ENCODE measurements around the gene HNRNPA3.
"Not testable (repeated sequence)": the region's sequence is repeated elsewhere in the genome, so short reads cannot be mapped to it uniquely, and the experiment has no call there.

The HNRNPA3 gene

DNA sequence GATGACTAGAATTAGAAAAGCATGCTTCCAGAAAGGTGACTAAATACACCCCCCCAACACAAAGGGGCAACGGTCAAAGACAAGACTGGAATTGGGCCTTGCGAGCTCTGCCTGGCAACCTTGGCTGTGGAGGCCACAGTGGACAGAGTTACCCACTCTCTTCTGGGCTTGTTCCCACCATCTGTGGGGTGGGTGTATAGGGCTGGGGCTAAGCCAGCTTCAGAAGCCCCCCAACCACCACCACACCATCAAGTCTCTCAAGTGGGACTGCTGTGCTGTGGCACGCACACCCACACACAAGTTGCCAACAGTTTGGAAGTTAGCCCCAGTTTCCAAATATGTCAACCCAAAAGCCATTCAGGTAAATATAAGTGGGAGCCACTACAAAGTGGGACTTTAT lies 44.1 kb downstream of the HNRNPA3 start:
- DNase-seq, result no peak

GRCh38 chr2:177257471-177257870 lies 44.9 kb downstream of the HNRNPA3 start:
- DNase-seq, result no peak

GRCh38 chr2:177258059-177258458 lies 45.5 kb downstream of the HNRNPA3 start:
- DNase-seq, result no peak

- no peak for DNase-seq
Measured at GRCh38 chr2:177260379-177260778, 47.8 kb downstream of the HNRNPA3 start.

GRCh38 chr2:177261116-177262060 lies 48.8 kb downstream of the HNRNPA3 start:
- no peak for DNase-seq

DNA sequence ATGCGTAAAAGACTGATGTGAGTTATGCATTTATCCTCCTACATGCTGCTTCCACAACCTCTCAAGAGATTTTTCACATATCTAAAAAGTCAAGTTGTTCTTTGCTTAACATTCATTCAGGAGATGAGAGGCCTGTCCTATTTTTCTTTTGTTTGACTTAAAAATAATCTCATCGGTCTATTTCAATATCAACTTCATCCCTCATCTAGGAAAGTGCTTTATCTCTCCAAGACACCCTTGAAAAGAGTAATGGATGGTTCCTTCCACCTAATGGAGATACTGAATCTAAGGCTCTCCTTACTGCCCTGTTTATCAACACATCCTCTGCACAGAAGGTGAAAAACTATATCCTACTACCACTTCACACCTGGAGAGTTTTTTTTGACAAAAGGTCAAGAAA lies 49.5 kb downstream of the HNRNPA3 start:
- DNase-seq, result no peak

- DNase-seq, result no peak
Measured at GRCh38 chr2:177262958-177263450, 50.4 kb downstream of the HNRNPA3 start.

DNA sequence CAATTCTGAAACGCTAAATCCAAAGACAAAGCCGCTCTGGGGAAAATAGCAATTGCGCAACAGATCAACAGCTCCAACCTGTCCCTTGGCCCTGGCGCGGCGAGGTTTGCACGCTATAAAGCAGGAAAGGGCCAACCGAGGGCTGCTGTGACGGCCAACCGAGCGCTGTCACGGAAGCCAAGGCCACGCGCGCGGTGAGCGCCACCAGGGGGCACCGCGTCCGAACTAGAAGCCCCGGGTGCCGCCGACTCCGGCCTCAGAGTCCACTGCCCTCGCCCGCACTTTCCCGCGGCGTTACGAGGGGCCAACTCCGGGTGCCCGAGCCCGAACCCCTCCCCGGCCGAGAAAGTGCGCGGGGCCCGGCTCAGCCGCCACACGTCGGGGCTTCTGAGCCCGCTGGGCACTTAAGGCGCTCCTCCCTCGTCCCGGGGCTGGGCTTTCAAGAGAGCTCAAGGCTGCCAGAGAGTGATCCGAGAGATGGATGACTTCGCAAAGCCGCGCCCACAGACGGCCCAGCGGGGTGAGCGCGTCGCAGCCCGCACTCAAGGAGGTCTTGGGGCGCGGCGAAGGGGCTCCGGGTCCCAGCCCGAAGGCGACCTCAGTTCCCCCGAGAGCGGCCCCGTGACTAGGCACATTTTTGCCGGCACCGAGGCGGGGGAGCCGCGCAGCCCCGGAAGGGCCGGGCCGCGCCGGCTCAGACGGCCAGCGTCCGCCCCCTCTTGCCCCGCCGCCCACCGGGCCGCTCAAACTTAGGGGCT lies 51.0 kb downstream of the HNRNPA3 start:
- peak; percentile 93 for DNase-seq

GRCh38 chr2:177264209-177264692 lies 51.7 kb downstream of the HNRNPA3 start:
- DNase-seq, result peak; percentile 42

DNA sequence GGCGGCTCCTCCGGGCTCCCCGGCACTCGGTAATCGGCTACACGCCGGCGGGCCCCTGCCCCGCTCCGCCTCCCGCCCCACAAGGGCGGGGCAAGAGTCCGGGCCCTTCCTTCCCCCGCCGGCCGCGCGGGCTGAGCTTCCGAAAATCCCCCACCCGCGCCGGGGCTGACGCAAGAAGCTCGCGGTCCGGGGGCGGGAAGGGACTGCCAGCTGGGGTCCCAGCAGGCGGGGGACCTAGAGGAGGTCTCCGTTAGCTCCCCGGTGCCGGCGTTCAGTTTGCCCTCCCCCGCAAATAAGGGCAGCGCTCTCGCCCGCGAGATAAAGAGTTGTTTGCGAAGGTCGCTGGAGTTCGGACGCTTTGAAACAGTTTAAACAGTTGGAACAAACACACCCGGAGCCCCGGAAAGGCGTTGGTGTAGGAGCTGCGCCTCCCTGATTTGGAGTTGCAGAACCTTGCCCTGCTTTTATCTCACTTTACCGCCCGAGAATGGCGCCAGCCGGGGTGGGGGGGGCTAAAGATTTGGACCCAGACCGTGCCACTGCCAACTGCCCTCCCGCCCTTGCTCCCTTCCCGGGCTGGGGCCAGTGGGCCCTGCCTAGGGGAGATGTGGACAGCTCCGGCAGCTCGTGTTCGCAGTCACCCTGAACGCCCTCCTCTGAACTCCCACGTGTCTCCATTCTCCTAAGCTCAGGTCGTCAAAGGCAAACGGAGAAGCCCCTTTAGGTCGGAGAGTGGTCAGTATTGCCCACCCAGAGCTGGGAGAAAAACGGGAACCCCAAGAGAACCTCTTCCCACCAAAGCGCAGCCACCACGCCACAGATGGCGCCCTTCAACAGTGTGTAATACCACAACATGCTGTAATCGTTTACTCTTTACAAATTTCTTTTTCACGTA lies 52.3 kb downstream of the HNRNPA3 start, which contains the start of gene NFE2L2:
Gene NFE2L2 (minus strand): TSS at position 35 of the 895 bp plus-strand sequence. CDS start 151 bp downstream, outside the sequence.
- peak; percentile 84 for DNase-seq

DNA sequence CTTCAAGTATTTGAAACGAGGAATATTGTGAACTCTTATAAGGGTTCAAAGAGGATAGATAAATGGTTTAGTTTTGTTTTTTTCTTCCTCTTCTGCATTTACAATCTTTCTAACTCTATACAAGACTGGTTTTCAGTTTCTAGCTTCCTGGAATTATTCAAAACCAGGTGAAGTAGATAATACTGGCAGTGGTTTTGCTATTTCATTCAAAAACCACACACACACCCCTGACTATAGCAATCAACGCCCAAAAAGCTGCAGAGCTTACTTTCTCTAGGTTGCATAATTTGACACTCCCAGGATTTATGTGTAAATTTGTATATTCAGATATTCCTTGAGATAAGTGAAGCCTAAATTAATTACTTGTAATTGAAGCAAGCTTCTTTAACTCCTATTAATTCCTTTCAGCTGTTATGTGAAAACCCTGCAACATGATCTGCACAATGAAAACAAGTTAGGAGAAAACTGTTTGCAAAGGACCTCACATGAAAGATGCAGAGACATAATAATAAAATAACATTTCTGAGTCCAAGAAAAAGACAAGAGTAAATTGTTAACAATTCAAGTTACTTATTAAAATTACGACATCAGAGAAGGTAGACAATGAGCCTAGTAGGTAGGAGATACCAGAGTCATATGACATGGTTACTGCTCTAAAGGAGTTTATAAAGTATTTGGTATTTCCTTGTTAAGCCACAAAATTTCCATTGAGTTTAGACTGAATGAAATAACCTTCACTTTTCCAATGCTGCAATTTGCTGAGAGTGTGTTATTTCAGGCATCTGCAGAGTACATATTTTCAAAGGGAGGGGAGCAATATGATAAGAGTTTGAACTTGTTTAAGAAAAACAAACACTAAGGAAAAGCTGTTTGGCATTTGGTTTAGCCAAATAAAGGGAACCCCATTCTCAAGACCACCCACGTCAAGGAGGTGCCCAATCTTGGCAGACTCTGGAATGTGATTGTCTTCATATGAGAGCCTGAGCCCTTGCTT lies 53.5 kb downstream of the HNRNPA3 start:
- DNase-seq, result no peak

- DNase-seq, result not testable (repeated sequence)
Measured at GRCh38 chr2:177266955-177267354, 54.4 kb downstream of the HNRNPA3 start.

GRCh38 chr2:177268187-177268871 lies 55.7 kb downstream of the HNRNPA3 start:
- no peak for DNase-seq

- no peak for DNase-seq
Measured at GRCh38 chr2:177268901-177269300, 56.3 kb downstream of the HNRNPA3 start.

DNA sequence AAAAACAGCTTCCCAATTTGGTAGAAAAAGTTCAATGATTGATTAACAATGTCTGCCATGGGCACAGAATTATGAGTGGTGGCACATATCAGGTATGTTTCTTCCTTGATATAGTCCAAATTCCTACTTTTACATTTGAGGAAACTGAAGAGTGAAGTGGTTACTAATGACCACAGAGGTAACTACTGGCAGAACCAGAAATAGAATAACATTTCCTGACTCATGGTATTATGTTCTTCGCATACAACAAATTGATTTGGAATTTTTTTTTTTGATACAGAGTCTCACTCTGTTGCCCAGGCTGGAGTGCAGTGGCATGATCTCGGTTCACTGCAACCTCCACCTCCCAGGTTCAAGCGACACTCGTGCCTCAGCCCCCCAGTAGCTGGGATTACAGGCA lies 57.9 kb downstream of the HNRNPA3 start:
- DNase-seq, result no peak

GRCh38 chr2:177271981-177272666 lies 59.5 kb downstream of the HNRNPA3 start:
- no peak for DNase-seq

- DNase-seq, result no peak
Measured at GRCh38 chr2:177272765-177273164, 60.2 kb downstream of the HNRNPA3 start.

DNA sequence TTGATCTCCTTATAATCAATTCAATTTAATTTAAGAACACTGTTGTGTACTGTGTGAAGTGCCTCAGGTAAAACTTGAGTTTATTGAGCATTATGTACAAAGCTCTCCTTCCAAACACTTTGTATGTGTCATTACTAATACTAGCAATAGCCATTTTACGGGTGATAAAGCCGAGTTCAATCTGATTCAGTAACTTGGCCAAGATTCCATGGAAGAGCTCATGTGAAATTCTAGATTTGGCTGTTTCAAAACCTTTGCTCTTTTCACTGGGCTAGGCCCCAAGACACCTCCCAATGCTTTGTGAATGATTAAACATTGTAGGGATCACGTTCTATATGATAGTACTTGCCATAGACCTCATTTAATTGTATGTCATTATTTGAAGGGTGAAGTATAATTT lies 60.8 kb downstream of the HNRNPA3 start:
- DNase-seq, result no peak
